Effector CD8-positive, alpha-beta T cell (primary cell): ENCODE data around the gene CCHCR1.
A peak's percentile ranks its signal among the peaks of the same experiment; 100 is the strongest.

Experiments
- DNase-seq: peaks from one replicate; lab custom pipeline; 2025; lab: John Stamatoyannopoulos, UW

CCHCR1 gene

DNA sequence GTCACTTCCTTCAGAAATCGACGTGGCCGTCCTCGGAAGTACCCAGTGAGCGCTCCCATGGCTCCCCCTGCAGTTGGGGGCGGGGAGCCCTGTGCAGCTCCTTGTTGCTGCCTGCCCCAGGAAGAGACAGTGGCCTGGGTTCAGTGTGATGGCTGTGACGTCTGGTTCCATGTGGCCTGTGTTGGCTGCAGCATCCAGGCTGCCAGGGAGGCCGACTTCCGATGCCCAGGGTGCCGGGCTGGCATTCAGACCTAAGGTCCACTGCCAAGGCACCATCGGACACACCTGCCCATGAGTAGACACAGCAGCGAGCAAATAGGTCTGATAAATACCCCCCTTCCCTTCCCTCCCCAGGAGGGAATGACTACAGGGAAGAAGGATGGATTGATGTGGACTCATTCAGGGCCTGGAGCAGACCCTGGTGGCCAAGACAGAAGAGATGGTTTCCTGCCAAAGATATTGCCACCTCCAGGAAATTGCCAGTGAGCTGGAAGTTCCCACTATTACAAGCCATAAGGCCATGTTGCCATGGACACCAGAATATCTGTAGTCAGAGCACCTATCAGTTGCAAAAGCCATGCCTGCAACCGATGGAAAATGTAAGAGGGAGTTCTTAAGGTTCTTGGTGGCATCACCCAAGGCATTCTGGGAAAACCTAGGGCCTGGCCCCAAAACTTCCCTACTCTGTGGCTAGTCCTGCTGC is 5.0 kb upstream of the CCHCR1 start:
- no peak for DNase-seq

DNA sequence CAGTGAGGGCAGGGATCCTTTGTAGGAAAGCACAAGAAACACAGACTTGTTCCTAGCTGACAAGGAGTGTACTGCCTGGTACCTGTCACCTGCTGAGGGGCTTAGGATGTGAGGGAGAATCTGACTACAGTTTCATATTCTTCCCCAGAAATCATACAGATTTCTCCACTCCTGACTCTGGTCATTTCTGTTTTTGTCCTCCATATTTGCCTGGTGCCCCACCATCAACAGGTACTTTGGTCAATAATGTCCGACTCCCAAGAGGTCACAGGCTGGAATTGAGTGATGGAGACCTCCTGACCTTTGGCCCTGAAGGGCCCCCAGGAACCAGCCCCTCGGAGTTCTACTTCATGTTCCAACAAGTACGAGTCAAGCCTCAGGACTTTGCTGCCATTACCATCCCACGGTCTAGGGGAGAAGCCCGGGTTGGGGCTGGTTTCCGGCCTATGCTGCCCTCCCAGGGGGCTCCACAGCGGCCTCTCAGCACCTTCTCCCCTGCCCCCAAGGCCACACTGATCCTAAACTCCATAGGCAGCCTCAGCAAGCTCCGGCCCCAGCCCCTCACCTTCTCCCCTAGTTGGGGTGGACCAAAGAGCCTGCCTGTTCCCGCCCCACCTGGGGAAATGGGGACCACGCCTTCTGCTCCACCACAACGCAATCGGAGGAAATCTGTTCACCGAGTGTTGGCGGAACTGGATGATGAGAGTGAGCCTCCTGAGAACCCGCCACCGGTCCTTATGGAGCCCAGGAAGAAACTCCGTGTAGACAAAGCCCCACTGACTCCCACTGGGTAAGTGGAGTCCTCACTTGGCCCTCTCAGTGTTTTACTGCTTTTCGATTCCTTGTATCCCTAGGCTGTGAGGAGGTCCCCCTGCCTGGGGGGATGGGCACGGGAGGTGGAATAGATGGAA is 3.9 kb upstream of the CCHCR1 start:
- no peak for DNase-seq

DNA sequence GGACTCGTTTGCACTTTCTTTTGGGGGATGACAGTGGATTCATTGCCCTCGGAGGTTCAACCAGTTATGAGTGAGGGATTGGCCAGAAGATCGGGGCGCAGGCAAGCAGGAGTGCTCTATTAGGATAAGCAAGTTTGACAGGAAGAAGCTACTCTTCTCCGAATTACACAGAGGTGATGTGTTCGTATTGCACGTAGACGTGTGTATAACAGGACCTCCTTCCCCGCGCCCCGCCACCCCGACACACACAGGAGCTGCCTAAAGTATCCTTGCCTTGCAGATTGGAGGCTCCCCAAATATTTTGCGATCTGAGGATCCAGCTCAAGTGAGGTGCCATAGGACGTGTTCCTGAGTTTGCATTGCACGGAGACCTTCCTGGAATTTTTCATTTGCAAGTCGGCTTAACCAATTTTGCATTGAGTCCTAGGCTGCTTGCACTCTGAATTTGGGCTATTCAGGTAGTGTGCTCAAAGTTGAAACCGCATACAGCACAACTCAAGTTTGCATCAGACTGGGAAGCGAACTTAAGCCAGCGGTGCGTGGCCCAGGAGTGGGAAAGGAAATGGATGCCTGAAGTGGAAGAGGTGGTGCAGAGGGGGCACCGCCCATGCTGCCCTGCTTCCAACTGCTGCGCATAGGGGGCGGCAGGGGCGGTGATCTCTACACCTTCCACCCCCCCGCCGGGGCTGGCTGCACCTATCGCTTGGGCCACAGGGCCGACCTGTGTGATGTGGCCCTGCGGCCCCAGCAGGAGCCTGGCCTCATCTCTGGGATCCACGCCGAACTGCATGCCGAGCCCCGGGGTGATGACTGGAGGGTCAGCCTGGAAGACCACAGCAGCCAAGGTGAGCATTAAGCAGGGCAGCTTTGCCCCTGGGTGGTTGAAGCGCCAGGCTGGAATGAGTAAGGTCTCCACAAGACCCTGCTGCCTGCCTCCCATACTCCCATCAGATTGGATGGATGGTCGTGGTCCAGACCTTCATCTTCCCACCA is 1.6 kb upstream of the CCHCR1 start:
- no peak for DNase-seq

DNA sequence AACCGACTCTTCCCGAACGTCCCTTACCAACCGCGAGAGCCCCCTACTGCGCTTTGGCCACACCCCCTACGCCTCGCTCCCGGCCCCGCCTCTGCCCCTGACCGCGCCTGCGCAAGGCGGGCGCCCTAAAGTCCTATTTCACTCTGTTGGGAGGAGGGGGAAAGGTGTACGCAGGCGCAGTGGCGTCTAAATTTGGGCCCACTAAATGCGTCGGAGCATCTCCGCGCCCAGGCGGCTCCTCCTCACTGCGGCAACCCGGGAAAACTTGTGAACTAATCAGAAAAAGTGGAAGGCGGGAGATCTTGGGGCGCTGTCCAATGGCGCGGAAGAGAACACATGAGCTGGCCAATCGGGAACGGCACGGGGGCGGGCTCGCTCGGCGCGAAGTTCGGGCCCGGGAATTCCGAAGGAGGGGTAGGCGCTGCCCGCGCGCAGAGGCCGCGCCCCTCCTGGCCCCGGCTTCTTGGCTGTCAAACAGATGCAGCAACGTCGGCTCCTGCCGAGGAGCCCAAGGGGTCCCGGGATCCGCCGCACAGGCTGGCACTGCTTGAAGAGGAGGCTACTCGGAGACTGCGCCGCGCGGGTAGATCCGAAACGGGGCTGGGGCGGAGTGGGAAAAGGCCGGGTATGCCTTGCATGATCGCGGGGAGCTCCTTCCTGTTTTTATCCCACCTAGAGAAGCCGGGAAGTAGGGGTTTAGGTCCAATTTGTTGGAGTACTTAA is 699 bp upstream of the CCHCR1 start, which contains the start of gene TCF19:
TSS of gene TCF19 (plus strand) at position 450 of the 723 bp plus-strand sequence. CDS start 881 bp downstream, outside the sequence.
- peak; percentile 99 for DNase-seq

DNA sequence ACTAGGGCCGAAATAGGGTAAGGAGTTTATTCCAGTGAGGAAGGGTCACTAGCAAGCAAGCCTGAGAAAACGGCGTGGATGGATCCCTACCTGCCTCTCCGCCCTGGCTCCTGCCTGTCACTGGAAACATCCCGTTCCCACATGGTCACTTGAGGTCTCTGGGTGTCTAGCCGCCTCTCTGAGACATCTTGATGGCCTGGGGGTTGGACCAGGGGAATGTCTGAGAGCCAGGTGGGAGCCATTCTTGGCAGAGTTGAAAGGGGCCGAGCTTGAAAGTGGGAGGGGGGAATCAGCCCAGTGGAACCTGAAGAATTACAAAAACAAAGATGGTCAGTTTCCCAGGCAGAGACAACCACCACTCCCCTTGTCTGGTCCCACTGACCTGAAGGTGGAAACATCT is 961 bp downstream of the CCHCR1 start:
- DNase-seq, result no peak

DNA sequence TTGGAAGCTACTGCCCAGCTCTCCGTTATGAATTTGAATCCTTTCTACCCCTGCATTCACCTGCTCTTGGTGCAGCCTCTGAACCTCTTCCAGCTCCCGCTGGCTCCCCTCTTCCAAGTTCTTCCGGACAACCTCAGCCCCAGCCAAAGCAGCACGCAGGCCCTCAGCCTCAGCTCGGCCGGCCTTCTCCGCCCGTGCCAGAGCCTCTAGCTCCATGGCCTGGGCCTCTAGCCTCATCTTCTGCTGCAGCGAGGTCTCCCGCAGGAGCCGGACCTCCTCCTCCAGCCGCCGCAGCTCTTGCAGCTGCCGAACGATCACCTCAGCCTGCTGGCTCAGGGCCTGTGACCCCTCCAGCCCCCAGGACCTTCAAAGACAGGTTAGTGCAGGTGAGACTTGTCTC is 3.2 kb downstream of the CCHCR1 start:
- no peak for DNase-seq

DNA sequence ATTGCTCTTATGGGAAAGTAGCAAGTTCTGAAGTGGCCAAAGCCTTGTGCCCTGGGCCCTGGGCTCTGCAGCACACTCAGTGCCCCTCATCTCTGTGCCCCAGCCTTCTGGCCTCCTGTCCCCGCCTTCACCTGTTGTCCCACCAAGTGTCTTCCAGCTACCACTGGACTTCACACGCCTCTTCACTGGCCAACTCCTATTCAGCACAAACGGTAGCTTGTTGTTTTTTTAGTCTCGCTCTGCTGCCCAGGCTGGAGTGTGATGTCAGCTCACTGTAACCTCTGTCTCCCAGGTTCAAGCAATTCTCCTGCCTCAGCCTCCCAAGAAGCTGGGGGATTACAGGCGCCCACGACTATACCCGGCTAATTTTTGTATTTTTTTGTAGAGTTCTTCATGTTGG is 4.8 kb downstream of the CCHCR1 start:
- DNase-seq, result no peak

DNA sequence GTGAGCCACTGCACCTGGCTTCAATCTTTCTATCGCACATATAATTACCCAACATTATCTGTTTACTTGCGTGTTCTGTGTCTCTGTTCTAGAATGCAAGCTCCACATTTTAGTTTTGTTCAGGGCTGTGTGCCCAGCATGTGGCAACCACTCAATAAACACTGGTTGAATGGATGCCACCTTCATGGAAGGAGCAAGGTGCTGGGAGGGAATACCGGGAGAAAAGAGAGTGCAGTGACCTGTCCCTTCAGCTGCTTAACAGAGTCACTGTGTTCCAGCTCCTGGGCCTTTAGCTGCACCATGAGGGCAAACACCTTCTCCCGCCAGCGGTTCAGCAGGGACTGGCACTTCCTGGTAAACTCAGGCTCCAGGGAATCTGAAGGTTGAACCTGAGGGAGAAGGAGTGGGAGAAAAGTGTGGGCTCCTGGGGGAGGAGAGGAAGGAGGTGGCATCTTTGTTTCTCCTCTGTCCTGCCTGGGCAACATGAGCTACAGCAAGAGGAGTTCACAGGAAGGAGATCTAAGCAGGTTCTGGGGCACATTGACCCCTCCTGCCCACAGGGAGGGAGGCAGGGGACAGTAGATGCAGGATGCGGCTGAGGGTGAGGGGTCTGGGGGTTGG is 7.7 kb downstream of the CCHCR1 start:
- no peak for DNase-seq

DNA sequence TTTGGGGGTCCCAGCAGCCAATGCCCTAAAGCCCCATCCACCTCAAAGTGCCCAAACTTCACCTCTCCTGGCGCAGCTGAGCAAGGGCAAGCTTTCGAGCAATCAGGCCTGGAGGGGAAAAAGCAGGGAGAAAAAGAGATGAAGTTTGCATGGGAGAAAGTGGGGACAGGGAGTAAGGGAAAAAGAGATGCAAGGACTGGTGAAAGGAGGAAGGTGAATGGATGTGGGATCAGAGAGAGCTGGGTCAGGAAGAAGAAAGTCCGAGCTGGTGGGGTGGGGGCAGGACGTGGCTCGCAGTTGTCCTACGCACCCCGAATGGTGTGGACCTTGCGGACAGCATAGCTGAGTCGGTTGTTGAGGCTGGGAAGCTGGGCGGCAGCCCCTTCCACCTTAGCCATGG is 12.2 kb downstream of the CCHCR1 start:
- DNase-seq, result no peak

DNA sequence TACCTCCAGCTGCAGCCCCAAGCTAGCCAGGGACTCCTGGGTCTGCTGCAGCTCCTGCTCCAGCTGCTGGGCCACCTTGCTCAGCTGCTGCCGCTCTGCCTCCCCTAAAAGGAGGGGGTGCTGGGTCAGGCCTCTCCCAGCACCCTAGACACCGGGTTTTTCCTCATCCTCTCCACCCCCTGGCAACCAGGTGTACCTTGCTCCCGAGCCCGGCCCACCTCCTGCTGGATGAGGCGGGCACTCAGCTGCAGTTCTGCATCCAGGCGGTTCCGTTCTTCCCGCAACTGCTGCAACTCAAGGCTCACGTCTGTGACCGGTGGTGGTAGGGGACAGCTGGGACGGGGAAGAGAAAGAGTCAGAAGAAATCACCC is 12.6 kb downstream of the CCHCR1 start:
- no peak for DNase-seq

DNA sequence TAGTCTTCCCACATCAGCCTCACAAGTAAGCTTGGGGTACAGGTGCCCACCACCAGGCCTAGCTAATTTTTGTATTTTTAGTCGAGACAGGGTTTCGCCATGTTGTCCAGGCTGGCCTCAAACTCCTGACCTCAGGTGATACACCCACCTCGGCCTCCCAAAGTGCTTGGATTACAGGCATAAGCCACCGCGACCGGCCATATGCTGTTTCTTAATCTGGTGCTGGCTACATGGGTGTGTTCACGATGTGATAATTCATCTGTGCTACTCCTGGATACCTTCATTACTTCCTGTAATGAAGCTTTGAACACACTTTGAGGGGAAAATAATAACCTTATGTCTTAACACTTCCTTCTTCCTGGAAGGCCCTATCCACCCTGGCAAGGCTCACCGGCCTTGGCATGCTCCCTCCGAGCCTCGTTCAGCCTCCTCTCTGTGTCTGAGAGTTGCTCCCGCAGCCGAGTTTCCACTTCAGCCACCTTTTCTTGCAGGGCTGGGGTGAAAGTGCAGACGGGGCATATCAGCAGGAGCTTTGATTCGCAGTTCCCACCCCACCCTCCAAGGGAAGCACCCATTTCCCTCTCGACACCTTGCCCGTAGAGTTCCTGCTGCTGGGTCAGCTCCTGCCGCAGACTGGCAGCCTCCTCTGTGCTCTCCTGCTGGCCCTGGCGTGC is 13.2 kb downstream of the CCHCR1 start:
- DNase-seq, result no peak

DNA sequence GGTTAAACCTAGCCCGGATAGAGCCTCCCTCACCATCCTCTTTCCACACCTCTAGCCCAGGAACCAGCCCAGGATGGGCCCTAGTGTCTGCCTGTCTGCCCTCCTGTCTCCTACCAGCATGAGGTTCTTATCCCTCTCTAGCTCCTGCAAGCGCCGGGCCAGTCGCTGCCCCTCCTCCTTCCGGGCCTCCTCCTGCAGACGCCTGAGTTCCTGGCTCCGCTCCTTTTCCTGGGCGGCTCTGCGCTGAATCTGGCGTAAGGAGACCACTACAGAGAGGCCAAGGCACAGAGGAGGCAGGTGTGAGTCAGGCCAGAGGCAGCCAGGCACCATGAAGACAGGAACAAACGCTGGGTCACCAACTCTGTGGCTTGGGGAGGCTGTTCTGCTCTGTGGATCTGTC is 14.5 kb downstream of the CCHCR1 start:
- no peak for DNase-seq

DNA sequence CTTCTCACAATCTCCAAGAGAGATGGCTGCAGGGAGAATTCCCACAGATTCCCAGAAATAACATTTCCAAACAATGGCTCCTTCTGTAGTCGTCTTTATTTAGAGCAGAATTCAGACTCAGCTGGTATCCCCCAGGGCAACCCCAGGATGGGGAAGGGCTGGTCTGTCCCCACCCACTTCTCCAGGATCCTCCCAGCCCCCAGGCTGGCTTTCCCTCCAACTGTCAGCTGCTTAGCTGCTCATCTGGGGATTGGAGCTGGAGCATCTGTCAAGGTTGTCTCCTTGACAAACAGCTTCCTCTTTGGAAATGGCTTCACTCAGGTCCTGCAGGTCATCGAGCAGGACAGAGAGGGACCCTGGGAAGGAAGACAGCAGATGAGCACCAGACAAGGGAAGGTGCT is 15.2 kb downstream of the CCHCR1 start:
- no peak for DNase-seq

DNA sequence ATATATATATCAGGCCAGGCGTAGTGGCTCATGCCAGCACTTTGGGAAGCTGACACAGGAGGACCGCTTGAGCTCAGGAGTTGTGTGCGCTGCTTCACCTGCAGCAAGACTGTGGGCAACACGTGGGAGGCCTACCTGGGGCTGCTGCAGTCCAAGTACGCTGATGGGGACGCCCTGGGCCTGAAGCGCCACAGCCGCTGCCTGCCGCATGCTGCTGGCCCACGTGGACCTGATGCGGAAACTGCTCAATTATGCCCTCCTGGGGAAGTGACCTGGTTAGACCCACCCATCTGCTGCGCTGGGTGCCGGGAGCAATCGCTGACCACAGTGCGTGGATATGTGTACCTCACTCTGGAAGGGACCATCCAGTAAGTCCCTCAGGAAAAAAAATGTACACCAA is 17.0 kb downstream of the CCHCR1 start:
- no peak for DNase-seq

DNA sequence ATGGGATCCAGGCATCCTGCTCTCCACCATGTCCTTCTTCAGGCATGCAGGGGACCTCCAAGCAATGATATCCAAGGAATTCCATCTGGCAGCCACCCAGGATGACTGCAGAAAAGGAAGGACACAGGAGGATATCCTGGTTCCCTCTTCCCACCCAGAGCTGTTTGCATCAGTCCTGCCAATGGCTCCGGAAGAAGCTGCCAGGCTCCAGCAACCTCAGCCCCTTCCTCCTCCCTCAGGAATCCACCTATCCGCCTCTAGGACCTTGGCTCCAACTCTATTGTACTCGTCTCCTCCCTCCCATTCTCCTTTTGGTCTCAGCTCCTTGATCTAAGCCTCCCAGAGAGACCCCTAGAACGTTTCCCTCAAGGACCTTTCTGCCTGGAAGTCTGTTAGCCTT is 18.0 kb downstream of the CCHCR1 start:
- no peak for DNase-seq

DNA sequence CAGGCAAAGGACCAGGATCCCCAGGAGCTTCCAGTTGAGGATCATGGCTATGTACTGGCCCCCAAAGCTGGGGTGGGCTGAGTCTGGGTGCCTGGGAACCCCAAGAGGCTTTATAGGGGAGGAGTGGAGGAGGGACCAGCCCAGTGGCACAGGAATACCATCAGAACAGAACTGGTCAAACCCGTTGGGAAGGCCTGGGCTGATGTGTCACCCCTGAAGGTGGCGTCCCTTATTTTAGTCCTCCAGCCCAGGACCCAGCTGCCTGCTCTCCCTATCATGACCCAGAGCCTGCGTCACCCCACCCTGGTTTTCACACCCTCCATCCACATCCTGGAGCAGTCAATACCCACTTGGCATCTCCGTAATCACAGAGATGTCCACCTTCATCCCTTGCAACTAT is 18.6 kb downstream of the CCHCR1 start, which contains the start of gene PSORS1C2:
TSS of gene PSORS1C2 (minus strand) at position 85 of the 400 bp plus-strand sequence. CDS start at position 45, 40 bp downstream.
- no peak for DNase-seq

DNA sequence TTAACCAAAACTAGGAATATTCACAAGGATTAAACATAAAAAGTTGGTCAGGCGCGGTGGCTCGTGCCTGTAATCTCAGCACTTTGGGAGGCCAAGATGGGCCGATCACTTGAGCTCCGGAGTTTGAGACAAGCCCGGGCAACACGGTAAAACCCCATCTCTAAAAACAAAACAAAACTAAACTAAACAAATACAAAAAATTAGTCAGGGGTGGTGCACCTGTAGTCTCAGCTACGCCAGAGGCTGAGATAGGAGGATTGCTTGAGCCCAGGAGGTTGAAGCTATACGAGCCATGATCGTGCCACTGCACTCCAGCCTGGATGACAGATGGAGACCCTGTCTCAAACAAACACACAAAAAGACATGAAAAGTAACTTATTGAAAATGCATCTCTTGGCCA is 21.9 kb downstream of the CCHCR1 start:
- no peak for DNase-seq

DNA sequence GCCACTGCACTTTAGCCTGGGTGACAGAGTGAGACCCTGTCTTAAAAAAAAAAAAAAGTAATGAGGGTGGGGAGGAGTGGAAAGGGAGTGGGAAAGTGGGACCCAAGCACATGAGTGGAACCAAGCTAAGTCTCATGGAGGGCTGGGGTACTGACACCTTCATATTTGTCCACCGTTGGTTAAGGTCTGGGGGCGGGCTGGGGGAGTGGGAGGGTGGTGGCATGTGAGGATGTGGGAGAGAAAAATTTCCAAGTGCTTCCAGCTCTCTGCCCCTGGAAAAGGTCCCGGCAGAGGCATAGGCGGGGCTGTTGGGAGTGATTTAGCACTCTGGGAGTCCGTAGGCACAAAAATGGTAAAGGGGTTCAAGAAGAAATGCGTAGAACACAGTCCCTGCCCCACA is 24.8 kb downstream of the CCHCR1 start:
- no peak for DNase-seq

DNA sequence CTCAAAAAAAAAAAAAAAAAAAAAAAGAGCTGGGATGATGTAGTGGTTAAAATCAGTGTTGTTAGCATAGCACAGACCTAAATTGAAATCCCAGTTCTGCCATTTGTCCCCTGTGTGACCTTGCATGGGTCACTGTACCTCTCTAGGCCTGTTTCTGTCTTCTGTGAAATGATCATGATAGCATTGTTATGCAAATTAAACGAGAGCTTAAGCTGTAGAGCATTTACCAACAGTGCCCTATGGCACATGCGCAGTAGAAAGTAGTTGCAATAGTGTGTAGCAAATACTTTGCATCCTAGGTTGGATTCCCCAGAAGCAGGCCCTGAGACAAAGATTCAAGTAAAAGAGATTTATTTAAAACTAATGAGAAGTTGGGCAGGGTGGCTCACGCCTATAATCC is 26.0 kb downstream of the CCHCR1 start:
- no peak for DNase-seq

DNA sequence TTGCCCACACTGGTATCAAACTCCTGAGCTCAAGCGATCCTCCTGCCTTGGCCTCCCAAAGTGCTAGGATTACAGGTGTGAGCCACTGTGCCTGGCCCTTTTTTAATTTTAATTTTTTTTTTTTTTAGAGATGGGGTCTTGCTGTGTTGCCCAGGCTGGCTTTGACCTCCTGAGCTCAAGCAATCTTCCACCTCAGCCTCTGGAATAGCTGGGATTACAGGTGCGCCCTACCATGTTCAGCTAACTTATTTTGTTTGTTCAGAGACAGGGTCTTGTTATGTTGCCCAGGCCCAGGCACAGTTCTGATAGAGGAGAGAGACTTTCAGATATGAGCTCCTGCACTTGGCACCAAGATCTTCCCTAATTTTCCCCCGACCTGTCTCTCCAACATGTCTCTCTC is 26.9 kb downstream of the CCHCR1 start:
- DNase-seq, result no peak
